HEK293 (cell line): ENCODE data around the gene BTRC.
A peak's percentile ranks its signal among the peaks of the same experiment; 100 is the strongest.

Experiments used
- MZF1 ChIP-seq: fragments of 450-650 bp; formaldehyde crosslinking; IDR thresholded peaks from 2 replicates; pipeline ENCODE4 v1.5.1; 2017; ENCODE audit warnings: missing biosample characterization, missing genetic modification characterization, borderline replicate concordance
- OSR2 ChIP-seq: fragments of 450-650 bp; formaldehyde crosslinking; IDR thresholded peaks from 2 replicates; pipeline ENCODE4 v1.5.1; 2016; ENCODE audit warnings: missing biosample characterization, missing genetic modification characterization
- OVOL3 ChIP-seq: fragments of 450-650 bp; formaldehyde crosslinking; IDR thresholded peaks from 2 replicates; pipeline ENCODE4 v1.5.1; 2016; ENCODE audit warnings: missing biosample characterization, missing genetic modification characterization
- RBAK ChIP-seq: fragments of 450-650 bp; formaldehyde crosslinking; IDR thresholded peaks from 2 replicates; pipeline ENCODE4 v1.5.1; 2016; ENCODE audit warnings: missing biosample characterization, missing genetic modification characterization
- ZFHX2 ChIP-seq: fragments of 450-650 bp; formaldehyde crosslinking; conservative IDR thresholded peaks from 2 replicates; pipeline ENCODE4 v1.5.1; 2016; ENCODE audit warnings: missing biosample characterization, missing genetic modification characterization
- ZNF175 ChIP-seq: fragments of 450-650 bp; formaldehyde crosslinking; IDR thresholded peaks from 2 replicates; pipeline ENCODE4 v1.5.1; 2016; ENCODE audit warnings: missing biosample characterization, missing genetic modification characterization
- ZNF248 ChIP-seq: fragments of 450-650 bp; formaldehyde crosslinking; IDR thresholded peaks from 2 replicates; pipeline ENCODE4 v1.5.1; 2017; ENCODE audit warnings: missing biosample characterization, missing genetic modification characterization
- ZNF423 ChIP-seq: fragments of 450-650 bp; formaldehyde crosslinking; IDR thresholded peaks from 2 replicates; pipeline ENCODE4 v1.5.1; 2016; ENCODE audit warnings: missing biosample characterization, missing genetic modification characterization
- ZNF433 ChIP-seq: fragments of 450-650 bp; formaldehyde crosslinking; IDR thresholded peaks from 2 replicates; pipeline ENCODE4 v1.5.1; 2016; ENCODE audit warnings: missing biosample characterization, missing genetic modification characterization, low read depth
- ZNF529 ChIP-seq: fragments of 450-650 bp; formaldehyde crosslinking; IDR thresholded peaks from 2 replicates; pipeline ENCODE4 v1.5.1; 2017; ENCODE audit warnings: missing genetic modification characterization, missing biosample characterization; ENCODE audit not compliant: insufficient replicate concordance
- ZNF558 ChIP-seq: fragments of 450-650 bp; formaldehyde crosslinking; IDR thresholded peaks from 2 replicates; pipeline ENCODE4 v1.5.1; 2016; ENCODE audit warnings: missing biosample characterization, missing genetic modification characterization
- ZNF571 ChIP-seq: fragments of 450-650 bp; formaldehyde crosslinking; IDR thresholded peaks from 2 replicates; pipeline ENCODE4 v1.5.0; 2017; ENCODE audit warnings: missing biosample characterization, missing genetic modification characterization
- ZNF585B ChIP-seq: fragments of 450-650 bp; formaldehyde crosslinking; IDR thresholded peaks from 2 replicates; pipeline ENCODE4 v1.5.1; 2016; ENCODE audit warnings: missing biosample characterization, missing genetic modification characterization
- ZNF610 ChIP-seq: fragments of 450-650 bp; formaldehyde crosslinking; IDR thresholded peaks from 2 replicates; pipeline ENCODE4 v1.5.1; 2016; ENCODE audit warnings: missing biosample characterization, missing genetic modification characterization, borderline replicate concordance
- ZNF626 ChIP-seq: fragments of 450-650 bp; sonication (Bioruptor Pico); formaldehyde crosslinking; IDR thresholded peaks from 2 replicates; pipeline ENCODE4 v1.5.1; 2018; ENCODE audit warnings: missing biosample characterization, missing genetic modification characterization, inconsistent platforms
- ZNF658 ChIP-seq: fragments of 450-650 bp; formaldehyde crosslinking; IDR thresholded peaks from 2 replicates; pipeline ENCODE4; 2016; ENCODE audit warnings: missing biosample characterization, missing genetic modification characterization
- ZNF707 ChIP-seq: fragments of 450-650 bp; formaldehyde crosslinking; IDR thresholded peaks from 2 replicates; pipeline ENCODE4 v1.5.1; 2016; ENCODE audit warnings: missing biosample characterization, missing genetic modification characterization
- ZNF843 ChIP-seq: fragments of 450-650 bp; formaldehyde crosslinking; IDR thresholded peaks from 2 replicates; pipeline ENCODE4 v1.5.1; 2016; ENCODE audit warnings: missing biosample characterization, missing genetic modification characterization
- TF ChIP-seq, protein P1 (sequence below): fragments of 450-650 bp; formaldehyde crosslinking; IDR thresholded peaks from 2 replicates; pipeline ENCODE4 v1.5.1; 2017; ENCODE audit warnings: missing biosample characterization, missing genetic modification characterization
- TF ChIP-seq, protein P2 (sequence below): fragments of 450-650 bp; IDR thresholded peaks from 2 replicates; pipeline ENCODE4 v1.5.1; 2018; ENCODE audit warnings: missing biosample characterization, missing genetic modification characterization
- TF ChIP-seq, protein P3 (sequence below): fragments of 450-650 bp; formaldehyde crosslinking; IDR thresholded peaks from 2 replicates; pipeline ENCODE4 v1.5.1; 2017; ENCODE audit warnings: missing biosample characterization, missing genetic modification characterization
- TF ChIP-seq, protein P4 (sequence below): fragments of 450-650 bp; formaldehyde crosslinking; IDR thresholded peaks from 2 replicates; pipeline ENCODE4 v1.5.1; 2016; ENCODE audit warnings: missing biosample characterization, missing genetic modification characterization
- TF ChIP-seq, protein P5 (sequence below): fragments of 450-650 bp; formaldehyde crosslinking; IDR thresholded peaks from 2 replicates; pipeline ENCODE4 v1.5.1; 2016; ENCODE audit warnings: missing biosample characterization, missing genetic modification characterization
- TF ChIP-seq, protein P6 (sequence below): fragments of 450-650 bp; formaldehyde crosslinking; IDR thresholded peaks from 2 replicates; pipeline ENCODE4 v1.5.1; 2016; ENCODE audit warnings: missing biosample characterization, missing genetic modification characterization
- TF ChIP-seq, protein P7 (sequence below): fragments of 450-650 bp; formaldehyde crosslinking; IDR thresholded peaks from 2 replicates; pipeline ENCODE4 v1.5.1; 2016; ENCODE audit warnings: missing biosample characterization, missing genetic modification characterization, borderline replicate concordance
- TF ChIP-seq, protein P8 (sequence below): fragments of 450-650 bp; IDR thresholded peaks from 2 replicates; pipeline ENCODE4 v1.5.1; 2018; ENCODE audit warnings: missing biosample characterization, mild to moderate bottlenecking, missing genetic modification characterization

Gene BTRC

DNA sequence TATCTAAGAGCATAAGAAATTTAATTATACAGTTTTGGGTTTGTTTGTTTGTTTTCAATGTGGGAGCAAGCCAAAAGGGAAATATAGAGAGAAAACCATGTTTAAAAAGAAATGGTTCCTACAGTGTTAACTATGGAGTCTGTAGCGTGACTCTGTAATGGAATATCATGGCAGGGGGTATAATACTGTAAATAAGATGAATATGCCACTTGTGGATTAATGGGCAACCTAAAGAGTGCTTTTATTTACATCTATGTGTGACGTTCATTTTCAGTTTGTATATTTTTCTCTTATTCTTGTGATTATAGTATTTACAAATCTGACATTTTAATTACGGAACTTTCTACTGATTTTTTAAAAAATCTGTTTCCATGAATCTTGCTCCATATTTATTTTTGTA, 138.2 kb downstream of the BTRC start (continued):
- TF ChIP-seq, protein P1, sequence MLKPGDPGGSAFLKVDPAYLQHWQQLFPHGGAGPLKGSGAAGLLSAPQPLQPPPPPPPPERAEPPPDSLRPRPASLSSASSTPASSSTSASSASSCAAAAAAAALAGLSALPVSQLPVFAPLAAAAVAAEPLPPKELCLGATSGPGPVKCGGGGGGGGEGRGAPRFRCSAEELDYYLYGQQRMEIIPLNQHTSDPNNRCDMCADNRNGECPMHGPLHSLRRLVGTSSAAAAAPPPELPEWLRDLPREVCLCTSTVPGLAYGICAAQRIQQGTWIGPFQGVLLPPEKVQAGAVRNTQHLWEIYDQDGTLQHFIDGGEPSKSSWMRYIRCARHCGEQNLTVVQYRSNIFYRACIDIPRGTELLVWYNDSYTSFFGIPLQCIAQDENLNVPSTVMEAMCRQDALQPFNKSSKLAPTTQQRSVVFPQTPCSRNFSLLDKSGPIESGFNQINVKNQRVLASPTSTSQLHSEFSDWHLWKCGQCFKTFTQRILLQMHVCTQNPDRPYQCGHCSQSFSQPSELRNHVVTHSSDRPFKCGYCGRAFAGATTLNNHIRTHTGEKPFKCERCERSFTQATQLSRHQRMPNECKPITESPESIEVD (tag by site-specific recombination), result peak; percentile 97
- TF ChIP-seq ZFHX2 (tag by site-specific recombination) (no peak), OSR2 (peak; percentile 35; the same call in 1 of the 2 replicates), ZNF433 (tag by site-specific recombination) (no peak), ZNF585B (no peak), ZNF610 (tag by site-specific recombination) (no peak), ZNF529 (tag by site-specific recombination) (no peak), ZNF626 (tag by site-specific recombination) (no peak), ZNF843 (tag by site-specific recombination) (no peak), MZF1 (tag by site-specific recombination) (no peak), RBAK (tag by site-specific recombination) (no peak), ZNF658 (tag by site-specific recombination) (no peak), ZNF707 (tag by site-specific recombination) (no peak), ZNF423 (tag by site-specific recombination) (no peak), OVOL3 (tag by site-specific recombination) (no peak), ZNF175 (tag by site-specific recombination) (no peak), ZNF571 (tag by site-specific recombination) (no peak), ZNF248 (tag by site-specific recombination) (no peak), ZNF558 (tag by site-specific recombination) (no peak)
- TF ChIP-seq, protein P2, sequence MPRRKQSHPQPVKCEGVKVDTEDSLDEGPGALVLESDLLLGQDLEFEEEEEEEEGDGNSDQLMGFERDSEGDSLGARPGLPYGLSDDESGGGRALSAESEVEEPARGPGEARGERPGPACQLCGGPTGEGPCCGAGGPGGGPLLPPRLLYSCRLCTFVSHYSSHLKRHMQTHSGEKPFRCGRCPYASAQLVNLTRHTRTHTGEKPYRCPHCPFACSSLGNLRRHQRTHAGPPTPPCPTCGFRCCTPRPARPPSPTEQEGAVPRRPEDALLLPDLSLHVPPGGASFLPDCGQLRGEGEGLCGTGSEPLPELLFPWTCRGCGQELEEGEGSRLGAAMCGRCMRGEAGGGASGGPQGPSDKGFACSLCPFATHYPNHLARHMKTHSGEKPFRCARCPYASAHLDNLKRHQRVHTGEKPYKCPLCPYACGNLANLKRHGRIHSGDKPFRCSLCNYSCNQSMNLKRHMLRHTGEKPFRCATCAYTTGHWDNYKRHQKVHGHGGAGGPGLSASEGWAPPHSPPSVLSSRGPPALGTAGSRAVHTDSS (tag by site-specific recombination), result no peak
- TF ChIP-seq, protein P3, sequence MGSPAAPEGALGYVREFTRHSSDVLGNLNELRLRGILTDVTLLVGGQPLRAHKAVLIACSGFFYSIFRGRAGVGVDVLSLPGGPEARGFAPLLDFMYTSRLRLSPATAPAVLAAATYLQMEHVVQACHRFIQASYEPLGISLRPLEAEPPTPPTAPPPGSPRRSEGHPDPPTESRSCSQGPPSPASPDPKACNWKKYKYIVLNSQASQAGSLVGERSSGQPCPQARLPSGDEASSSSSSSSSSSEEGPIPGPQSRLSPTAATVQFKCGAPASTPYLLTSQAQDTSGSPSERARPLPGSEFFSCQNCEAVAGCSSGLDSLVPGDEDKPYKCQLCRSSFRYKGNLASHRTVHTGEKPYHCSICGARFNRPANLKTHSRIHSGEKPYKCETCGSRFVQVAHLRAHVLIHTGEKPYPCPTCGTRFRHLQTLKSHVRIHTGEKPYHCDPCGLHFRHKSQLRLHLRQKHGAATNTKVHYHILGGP, result no peak
- TF ChIP-seq, protein P4, sequence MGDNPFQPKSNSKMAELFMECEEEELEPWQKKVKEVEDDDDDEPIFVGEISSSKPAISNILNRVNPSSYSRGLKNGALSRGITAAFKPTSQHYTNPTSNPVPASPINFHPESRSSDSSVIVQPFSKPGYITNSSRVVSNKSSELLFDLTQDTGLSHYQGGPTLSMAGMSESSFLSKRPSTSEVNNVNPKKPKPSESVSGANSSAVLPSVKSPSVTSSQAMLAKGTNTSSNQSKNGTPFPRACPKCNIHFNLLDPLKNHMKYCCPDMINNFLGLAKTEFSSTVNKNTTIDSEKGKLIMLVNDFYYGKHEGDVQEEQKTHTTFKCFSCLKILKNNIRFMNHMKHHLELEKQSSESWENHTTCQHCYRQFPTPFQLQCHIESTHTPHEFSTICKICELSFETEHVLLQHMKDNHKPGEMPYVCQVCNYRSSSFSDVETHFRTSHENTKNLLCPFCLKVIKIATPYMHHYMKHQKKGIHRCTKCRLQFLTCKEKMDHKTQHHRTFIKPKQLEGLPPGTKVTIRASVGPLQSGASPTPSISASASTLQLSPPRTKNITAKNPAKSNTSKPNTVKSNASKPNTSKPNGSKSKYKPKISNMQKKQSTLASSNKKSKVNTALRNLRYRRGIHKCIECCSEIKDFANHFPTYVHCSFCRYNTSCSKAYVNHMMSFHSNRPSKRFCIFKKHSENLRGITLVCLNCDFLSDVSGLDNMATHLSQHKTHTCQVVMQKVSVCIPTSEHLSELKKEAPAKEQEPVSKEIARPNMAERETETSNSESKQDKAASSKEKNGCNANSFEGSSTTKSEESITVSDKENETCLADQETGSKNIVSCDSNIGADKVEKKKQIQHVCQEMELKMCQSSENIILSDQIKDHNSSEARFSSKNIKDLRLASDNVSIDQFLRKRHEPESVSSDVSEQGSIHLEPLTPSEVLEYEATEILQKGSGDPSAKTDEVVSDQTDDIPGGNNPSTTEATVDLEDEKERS, result no peak
- TF ChIP-seq, protein P5, sequence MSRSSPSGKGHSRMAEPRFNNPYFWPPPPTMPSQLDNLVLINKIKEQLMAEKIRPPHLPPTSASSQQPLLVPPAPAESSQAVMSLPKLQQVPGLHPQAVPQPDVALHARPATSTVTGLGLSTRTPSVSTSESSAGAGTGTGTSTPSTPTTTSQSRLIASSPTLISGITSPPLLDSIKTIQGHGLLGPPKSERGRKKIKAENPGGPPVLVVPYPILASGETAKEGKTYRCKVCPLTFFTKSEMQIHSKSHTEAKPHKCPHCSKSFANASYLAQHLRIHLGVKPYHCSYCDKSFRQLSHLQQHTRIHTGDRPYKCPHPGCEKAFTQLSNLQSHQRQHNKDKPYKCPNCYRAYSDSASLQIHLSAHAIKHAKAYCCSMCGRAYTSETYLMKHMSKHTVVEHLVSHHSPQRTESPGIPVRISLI (tag by site-specific recombination), result no peak
- TF ChIP-seq, protein P6, sequence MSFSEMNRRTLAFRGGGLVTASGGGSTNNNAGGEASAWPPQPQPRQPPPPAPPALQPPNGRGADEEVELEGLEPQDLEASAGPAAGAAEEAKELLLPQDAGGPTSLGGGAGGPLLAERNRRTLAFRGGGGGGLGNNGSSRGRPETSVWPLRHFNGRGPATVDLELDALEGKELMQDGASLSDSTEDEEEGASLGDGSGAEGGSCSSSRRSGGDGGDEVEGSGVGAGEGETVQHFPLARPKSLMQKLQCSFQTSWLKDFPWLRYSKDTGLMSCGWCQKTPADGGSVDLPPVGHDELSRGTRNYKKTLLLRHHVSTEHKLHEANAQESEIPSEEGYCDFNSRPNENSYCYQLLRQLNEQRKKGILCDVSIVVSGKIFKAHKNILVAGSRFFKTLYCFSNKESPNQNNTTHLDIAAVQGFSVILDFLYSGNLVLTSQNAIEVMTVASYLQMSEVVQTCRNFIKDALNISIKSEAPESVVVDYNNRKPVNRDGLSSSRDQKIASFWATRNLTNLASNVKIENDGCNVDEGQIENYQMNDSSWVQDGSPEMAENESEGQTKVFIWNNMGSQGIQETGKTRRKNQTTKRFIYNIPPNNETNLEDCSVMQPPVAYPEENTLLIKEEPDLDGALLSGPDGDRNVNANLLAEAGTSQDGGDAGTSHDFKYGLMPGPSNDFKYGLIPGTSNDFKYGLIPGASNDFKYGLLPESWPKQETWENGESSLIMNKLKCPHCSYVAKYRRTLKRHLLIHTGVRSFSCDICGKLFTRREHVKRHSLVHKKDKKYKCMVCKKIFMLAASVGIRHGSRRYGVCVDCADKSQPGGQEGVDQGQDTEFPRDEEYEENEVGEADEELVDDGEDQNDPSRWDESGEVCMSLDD (tag by site-specific recombination), result no peak
- TF ChIP-seq, protein P7, sequence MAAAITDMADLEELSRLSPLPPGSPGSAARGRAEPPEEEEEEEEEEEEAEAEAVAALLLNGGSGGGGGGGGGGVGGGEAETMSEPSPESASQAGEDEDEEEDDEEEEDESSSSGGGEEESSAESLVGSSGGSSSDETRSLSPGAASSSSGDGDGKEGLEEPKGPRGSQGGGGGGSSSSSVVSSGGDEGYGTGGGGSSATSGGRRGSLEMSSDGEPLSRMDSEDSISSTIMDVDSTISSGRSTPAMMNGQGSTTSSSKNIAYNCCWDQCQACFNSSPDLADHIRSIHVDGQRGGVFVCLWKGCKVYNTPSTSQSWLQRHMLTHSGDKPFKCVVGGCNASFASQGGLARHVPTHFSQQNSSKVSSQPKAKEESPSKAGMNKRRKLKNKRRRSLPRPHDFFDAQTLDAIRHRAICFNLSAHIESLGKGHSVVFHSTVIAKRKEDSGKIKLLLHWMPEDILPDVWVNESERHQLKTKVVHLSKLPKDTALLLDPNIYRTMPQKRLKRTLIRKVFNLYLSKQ (tag by site-specific recombination), result no peak
- TF ChIP-seq, protein P8, sequence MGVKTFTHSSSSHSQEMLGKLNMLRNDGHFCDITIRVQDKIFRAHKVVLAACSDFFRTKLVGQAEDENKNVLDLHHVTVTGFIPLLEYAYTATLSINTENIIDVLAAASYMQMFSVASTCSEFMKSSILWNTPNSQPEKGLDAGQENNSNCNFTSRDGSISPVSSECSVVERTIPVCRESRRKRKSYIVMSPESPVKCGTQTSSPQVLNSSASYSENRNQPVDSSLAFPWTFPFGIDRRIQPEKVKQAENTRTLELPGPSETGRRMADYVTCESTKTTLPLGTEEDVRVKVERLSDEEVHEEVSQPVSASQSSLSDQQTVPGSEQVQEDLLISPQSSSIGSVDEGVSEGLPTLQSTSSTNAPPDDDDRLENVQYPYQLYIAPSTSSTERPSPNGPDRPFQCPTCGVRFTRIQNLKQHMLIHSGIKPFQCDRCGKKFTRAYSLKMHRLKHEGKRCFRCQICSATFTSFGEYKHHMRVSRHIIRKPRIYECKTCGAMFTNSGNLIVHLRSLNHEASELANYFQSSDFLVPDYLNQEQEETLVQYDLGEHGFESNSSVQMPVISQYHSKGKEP (tag by site-specific recombination), result 0 out of 2 replicates have a peak, but pooled peaks have one; percentile 5
